B cell (primary cell): ENCODE measurements around the gene PLD5.

ENCODE experiments used
- CTCF ChIP-seq: fragments of 200-600 bp; IDR thresholded peaks from one replicate; pipeline ENCODE4 v1.8.0; 2022; ENCODE audit warnings: antibody characterized with exemption, mild to moderate bottlenecking
- EZH2 ChIP-seq: IDR thresholded peaks from 2 replicates; pipeline ENCODE4 v1.6.1; 2012; ENCODE audit warnings: borderline replicate concordance, low read depth, mild to moderate bottlenecking, moderate library complexity, low read length; ENCODE audit not compliant: insufficient read depth, poor library complexity, severe bottlenecking

- TF ChIP-seq CTCF, result no peak
- TF ChIP-seq EZH2, result no peak
Measured at GRCh38 chr1:242216368-242216767, 308.1 kb downstream of the PLD5 start.
